K562 (cell line): ENCODE results near the gene RSBN1L.
A peak's percentile ranks its signal among the peaks of the same experiment; 100 is the strongest.

Source experiments
- GABPA ChIP-seq: fragments of 200-800 bp; sonication (Bioruptor generic); conservative IDR thresholded peaks from 2 replicates; pipeline ENCODE4 v1.6.1; 2016; ENCODE audit warnings: low read depth, missing genetic modification characterization, missing compliant biosample characterization
- JUN ChIP-seq, 2 experiments: sonication (generic) in 1 of 2; formaldehyde crosslinking in 1 of 2; IDR thresholded peaks; 2 replicates each; pipeline versions ENCODE4 v1.6.1 to v1.8.0; 2012 to 2022; ENCODE audit warnings: borderline replicate concordance in 2 of 2, mild to moderate bottlenecking in 2 of 2, improper control_type of control experiment in 1 of 2, low read depth in 1 of 2, low read length in 1 of 2, missing genetic modification reagents in 1 of 2
- KAT7 ChIP-seq: sonication (generic); formaldehyde crosslinking; IDR thresholded peaks from 2 replicates; pipeline ENCODE4 v1.8.0; 2022; ENCODE audit warnings: missing genetic modification reagents, mild to moderate bottlenecking, borderline replicate concordance
- MTA3 ChIP-seq: fragments of 450-650 bp; formaldehyde crosslinking; IDR thresholded peaks from 2 replicates; pipeline ENCODE4 v1.6.1; 2017; ENCODE audit warnings: mild to moderate bottlenecking, borderline replicate concordance
- PHF8 ChIP-seq: fragments of 200-600 bp; sonication (generic); IDR thresholded peaks from 2 replicates; pipeline ENCODE4 v1.6.1; 2012; ENCODE audit warnings: mixed run types, mild to moderate bottlenecking, inconsistent platforms, low read length, moderate library complexity, borderline replicate concordance
- TFAP4 ChIP-seq: sonication (generic); formaldehyde crosslinking; IDR thresholded peaks from 2 replicates; pipeline ENCODE4 v1.8.0; 2022; ENCODE audit warnings: missing genetic modification reagents, mild to moderate bottlenecking, moderate library complexity, borderline replicate concordance
- TGIF2 ChIP-seq: sonication (generic); formaldehyde crosslinking; IDR thresholded peaks from 2 replicates; pipeline ENCODE4 v1.8.1; 2022; ENCODE audit warnings: mild to moderate bottlenecking, missing genetic modification reagents, moderate library complexity
- ZNF75A ChIP-seq: fragments of 450-650 bp; formaldehyde crosslinking; IDR thresholded peaks from 2 replicates; pipeline ENCODE4 v1.4.0; 2020; ENCODE audit warnings: mild to moderate bottlenecking
- TF ChIP-seq, protein P1 (sequence below), 3 experiments: IDR thresholded peaks in 2 of 3; conservative IDR thresholded peaks in 1 of 3; 2 replicates each; pipeline ENCODE4 v1.5.1; 2011 to 2012; ENCODE audit warnings: low read length in 3 of 3, mild to moderate bottlenecking in 3 of 3, control low read depth in 2 of 3, improper control_type of control experiment in 1 of 3, inconsistent platforms in 1 of 3, low read depth in 1 of 3, mixed read lengths in 1 of 3, moderate library complexity in 1 of 3; ENCODE audit not compliant: insufficient read depth in 2 of 3
- TF ChIP-seq, protein P2 (sequence below): fragments of 450-650 bp; formaldehyde crosslinking; IDR thresholded peaks from 2 replicates; pipeline ENCODE4 v1.4.0; 2022; ENCODE audit warnings: missing genetic modification characterization

DNA sequence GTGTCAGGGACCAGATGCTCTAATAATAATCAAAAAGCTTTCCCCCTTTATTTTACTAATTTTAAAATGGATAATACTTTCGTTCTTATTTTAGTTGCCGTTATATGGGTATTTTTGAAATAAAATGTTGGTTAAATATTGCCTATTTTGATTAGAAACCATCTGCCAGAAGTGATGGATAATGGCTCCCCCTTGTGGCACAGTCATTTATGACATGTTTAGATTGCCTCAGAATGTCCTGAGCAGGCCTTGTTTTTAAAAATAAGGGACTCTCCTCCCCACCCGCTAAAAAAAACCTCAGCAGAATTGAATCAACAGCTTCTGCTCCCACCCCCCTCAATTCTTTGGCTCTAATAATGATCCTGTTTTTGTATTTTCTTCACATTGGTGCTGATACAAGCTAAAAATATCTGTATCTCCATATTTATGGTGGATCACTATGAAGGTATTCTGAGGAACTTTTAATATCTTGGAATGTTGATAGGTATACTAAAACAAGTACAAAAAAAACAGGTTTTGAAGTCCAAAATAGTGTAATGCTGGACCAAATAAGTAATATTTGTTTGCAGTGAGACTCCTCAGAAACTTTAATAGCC is 63.1 kb downstream of the RSBN1L start:
- TF ChIP-seq TGIF2 (CRISPR knock-in tag) (no peak), PHF8 (no peak), GABPA (tag) (no peak), MTA3 (no peak), ZNF75A (CRISPR knock-in tag) (no peak), KAT7 (CRISPR knock-in tag) (no peak), JUN (IDR thresholded peaks at IDR 0.05; ENCODE audit: borderline replicate concordance, low read depth, low read length) (no peak), JUN (CRISPR knock-in tag; IDR thresholded peaks at IDR 0.05; ENCODE audit: borderline replicate concordance) (no peak), TFAP4 (no peak)
- TF ChIP-seq, protein P1, sequence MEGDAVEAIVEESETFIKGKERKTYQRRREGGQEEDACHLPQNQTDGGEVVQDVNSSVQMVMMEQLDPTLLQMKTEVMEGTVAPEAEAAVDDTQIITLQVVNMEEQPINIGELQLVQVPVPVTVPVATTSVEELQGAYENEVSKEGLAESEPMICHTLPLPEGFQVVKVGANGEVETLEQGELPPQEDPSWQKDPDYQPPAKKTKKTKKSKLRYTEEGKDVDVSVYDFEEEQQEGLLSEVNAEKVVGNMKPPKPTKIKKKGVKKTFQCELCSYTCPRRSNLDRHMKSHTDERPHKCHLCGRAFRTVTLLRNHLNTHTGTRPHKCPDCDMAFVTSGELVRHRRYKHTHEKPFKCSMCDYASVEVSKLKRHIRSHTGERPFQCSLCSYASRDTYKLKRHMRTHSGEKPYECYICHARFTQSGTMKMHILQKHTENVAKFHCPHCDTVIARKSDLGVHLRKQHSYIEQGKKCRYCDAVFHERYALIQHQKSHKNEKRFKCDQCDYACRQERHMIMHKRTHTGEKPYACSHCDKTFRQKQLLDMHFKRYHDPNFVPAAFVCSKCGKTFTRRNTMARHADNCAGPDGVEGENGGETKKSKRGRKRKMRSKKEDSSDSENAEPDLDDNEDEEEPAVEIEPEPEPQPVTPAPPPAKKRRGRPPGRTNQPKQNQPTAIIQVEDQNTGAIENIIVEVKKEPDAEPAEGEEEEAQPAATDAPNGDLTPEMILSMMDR (IDR thresholded peaks at IDR 0.05 in 2 of 3, conservative IDR thresholded peaks at IDR 0.05 in 1 of 3; ENCODE audit: insufficient read depth in 2 of 3, low read depth in 1 of 3, low read length in 3 of 3), result peak; percentile 70 to 91 (median 77)
- TF ChIP-seq, protein P2, sequence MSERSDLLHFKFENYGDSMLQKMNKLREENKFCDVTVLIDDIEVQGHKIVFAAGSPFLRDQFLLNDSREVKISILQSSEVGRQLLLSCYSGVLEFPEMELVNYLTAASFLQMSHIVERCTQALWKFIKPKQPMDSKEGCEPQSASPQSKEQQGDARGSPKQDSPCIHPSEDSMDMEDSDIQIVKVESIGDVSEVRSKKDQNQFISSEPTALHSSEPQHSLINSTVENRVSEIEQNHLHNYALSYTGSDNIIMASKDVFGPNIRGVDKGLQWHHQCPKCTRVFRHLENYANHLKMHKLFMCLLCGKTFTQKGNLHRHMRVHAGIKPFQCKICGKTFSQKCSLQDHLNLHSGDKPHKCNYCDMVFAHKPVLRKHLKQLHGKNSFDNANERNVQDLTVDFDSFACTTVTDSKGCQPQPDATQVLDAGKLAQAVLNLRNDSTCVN (CRISPR knock-in tag), result no peak
